K562 (cell line): ENCODE results near the gene UBE2S. TPM values are rescaled to one million over a fixed set of nuclear protein-coding genes. Genes with fewer than 3 reads are reported as not detected.
A peak's percentile ranks its signal among the peaks of the same experiment; 100 is the strongest.

Experiments
- ATAC-seq: fragments of 200-7000 bp; cut with Tn5 transposase; 3 replicates; pipeline ENCODE4 v1.9.1; 2020; ENCODE audit warnings: moderate library complexity
- BruUV-seq: library from RNA; stranded (reverse); fragments of 400-500 nt; replicated peaks from 2 replicates; lab custom pipeline; 2021; lab: Mats Ljungman, UMichigan
- CTCF ChIA-PET: fragments of 300-600 bp; formaldehyde crosslinking; extraction: SDS; loops from one replicate; lab custom pipeline; 2021; ENCODE audit warnings: low intra/inter-chr PET ratio; lab: Yijun Ruan, JAX
- POLR2A ChIA-PET: fragments of 300-600, 350-650 bp; sonication (Branson Sonifier 250); formaldehyde crosslinking; extraction: SDS; loops from one replicate; lab custom pipeline; 2021; ENCODE audit warnings: antibody characterized with exemption, inconsistent platforms; lab: Yijun Ruan, JAX
- DNase-seq, 4 experiments: peaks; one replicate each; pipeline versions ENCODE4 v3.0.0 to v3.0.0-alpha.2; 2011 to 2018; ENCODE audit warnings: low spot score in 3 of 4, mixed read lengths in 3 of 4; ENCODE audit errors: extremely low read depth in 1 of 4
- FAIRE-seq: peaks from 2 replicates; lab custom pipeline; 2011; peaks lifted over from hg19 to GRCh38; lab: Jason Lieb, UNC
- H2AFZ ChIP-seq: 2 replicates; pipeline ENCODE4 v1.6.0; 2011; ENCODE audit warnings: low read depth, low read length, control low read depth, inconsistent platforms
- H3K27ac ChIP-seq: fragments of 200-600 bp; 3 replicates; pipeline ENCODE4 v1.8.0; 2011; ENCODE audit warnings: low read depth, mild to moderate bottlenecking, control low read depth, inconsistent platforms, low read length, moderate library complexity, mixed read lengths; ENCODE audit errors: extremely low read depth
- H3K27me3 ChIP-seq, 2 experiments: fragments of 300-600 bp in 1 of 2; 2 replicates in 1 of 2; 3 replicates in 1 of 2; pipeline versions ENCODE4 v1.6.0 to v1.8.0; 2011; ENCODE audit warnings: inconsistent platforms in 2 of 2, low read length in 2 of 2, mild to moderate bottlenecking in 1 of 2, mixed read lengths in 1 of 2, moderate library complexity in 1 of 2; ENCODE audit not compliant: control insufficient read depth in 2 of 2, insufficient read depth in 2 of 2
- H3K36me3 ChIP-seq: fragments of 300-600 bp; 3 replicates; pipeline ENCODE4 v1.8.0; 2011; ENCODE audit warnings: mild to moderate bottlenecking, low read length, inconsistent platforms; ENCODE audit not compliant: control insufficient read depth, insufficient read depth
- H3K4me1 ChIP-seq, 2 experiments: fragments of 200-600 bp in 1 of 2; replicated peaks in 1 of 2; 2 replicates in 1 of 2; 3 replicates in 1 of 2; pipeline versions ENCODE4 v1.5.1 to v1.8.0; 2011; ENCODE audit warnings: inconsistent platforms in 2 of 2, low read length in 2 of 2, mild to moderate bottlenecking in 1 of 2, mixed read lengths in 1 of 2, moderate library complexity in 1 of 2; ENCODE audit not compliant: control insufficient read depth in 2 of 2, insufficient read depth in 2 of 2
- H3K4me2 ChIP-seq: 2 replicates; pipeline ENCODE4 v1.6.1; 2011; ENCODE audit warnings: low read length, control low read depth, inconsistent platforms, mixed read lengths; ENCODE audit not compliant: insufficient read depth
- H3K4me3 ChIP-seq: fragments of 200-600 bp; sonication (generic), shearing (Covaris generic); 2 replicates; pipeline ENCODE4 v1.5.1; 2016; ENCODE audit warnings: control low read depth, inconsistent platforms
- H3K79me2 ChIP-seq: fragments of 200-600 bp; 3 replicates; pipeline ENCODE4 v1.8.0; 2011; ENCODE audit warnings: low read length, inconsistent platforms; ENCODE audit not compliant: control insufficient read depth, insufficient read depth
- H3K9ac ChIP-seq, 2 experiments: 2 replicates each; pipeline versions ENCODE4 v1.6.0 to v1.6.1; 2011; ENCODE audit warnings: low read depth in 2 of 2, low read length in 2 of 2, control low read depth in 1 of 2, inconsistent platforms in 1 of 2, mild to moderate bottlenecking in 1 of 2, mixed read lengths in 1 of 2; ENCODE audit not compliant: insufficient read depth in 1 of 2
- H3K9me1 ChIP-seq: one replicate; pipeline ENCODE4 v1.6.0; 2011; ENCODE audit warnings: inconsistent platforms, mild to moderate bottlenecking, low read length, moderate library complexity; ENCODE audit not compliant: control insufficient read depth, insufficient read depth
- H3K9me3 ChIP-seq: replicated peaks from 2 replicates; pipeline ENCODE4 v1.5.1; 2011; ENCODE audit warnings: low read depth, low read length, inconsistent platforms; ENCODE audit not compliant: control insufficient read depth, insufficient read depth
- H4K20me1 ChIP-seq: replicated peaks from 2 replicates; pipeline ENCODE4 v1.6.1; 2011; ENCODE audit warnings: low read length, inconsistent platforms, mixed read lengths; ENCODE audit not compliant: control insufficient read depth, insufficient read depth
- CSDE1 ChIP-seq, 2 experiments: fragments of 450-650 bp; IDR thresholded peaks; 2 replicates each; pipeline ENCODE4 v1.6.1; 2016; ENCODE audit warnings: mild to moderate bottlenecking in 1 of 2
- DIDO1 ChIP-seq: fragments of 450-650 bp; IDR thresholded peaks from 2 replicates; pipeline ENCODE4 v1.6.1; 2016; ENCODE audit warnings: low read depth, missing biosample characterization, missing genetic modification characterization
- GTF2F1 ChIP-seq: IDR thresholded peaks from 2 replicates; pipeline ENCODE4 v1.6.1; 2011; ENCODE audit warnings: low read depth, low read length, improper control_type of control experiment
- LCOR ChIP-seq: sonication (generic); formaldehyde crosslinking; IDR thresholded peaks from 2 replicates; pipeline ENCODE4 v1.8.0; 2022; ENCODE audit warnings: mild to moderate bottlenecking, missing genetic modification reagents
- MXI1 ChIP-seq: IDR thresholded peaks from 2 replicates; pipeline ENCODE4 v1.6.1; 2011; ENCODE audit warnings: low read depth, mild to moderate bottlenecking, improper control_type of control experiment, low read length
- MYC ChIP-seq, 2 experiments: fragments of 250-450 bp in 1 of 2; sonication (Bioruptor Pico) in 1 of 2; IDR thresholded peaks; 2 replicates each; pipeline versions ENCODE4 v1.5.1 to v1.6.1; 2012 to 2021; ENCODE audit warnings: low read depth in 2 of 2, borderline replicate concordance in 1 of 2, improper control_type of control experiment in 1 of 2, low read length in 1 of 2, mild to moderate bottlenecking in 1 of 2, moderate library complexity in 1 of 2
- NFXL1 ChIP-seq: fragments of 450-650 bp; formaldehyde crosslinking; IDR thresholded peaks from 2 replicates; pipeline ENCODE4 v1.4.0; 2021; ENCODE audit warnings: mild to moderate bottlenecking
- OTX1 ChIP-seq: fragments of 450-650 bp; formaldehyde crosslinking; IDR thresholded peaks from 2 replicates; pipeline ENCODE4 v1.4.0; 2022; ENCODE audit warnings: mild to moderate bottlenecking
- PHB ChIP-seq: fragments of 250-450 bp; sonication (Bioruptor Pico); IDR thresholded peaks from 2 replicates; pipeline ENCODE4 v1.5.0; 2021
- PURB ChIP-seq: sonication (generic); formaldehyde crosslinking; IDR thresholded peaks from 2 replicates; pipeline ENCODE4 v1.9.0; 2021; ENCODE audit warnings: low read depth, mild to moderate bottlenecking, missing genetic modification reagents
- TRIM28 ChIP-seq: fragments of 450-650 bp; IDR thresholded peaks from 2 replicates; pipeline ENCODE4 v1.6.1; 2017
- XRCC4 ChIP-seq: IDR thresholded peaks from one replicate; pipeline ENCODE4 v1.6.1; 2011; ENCODE audit not compliant: insufficient read depth, insufficient read length; ENCODE audit errors: extremely low read depth
- WGBS: fragments of 100-300 bp; shearing (Covaris generic); methylation state at CpG from one replicate; pipeline ENCODE4 v1.1.6; 2016; ENCODE audit warnings: low coverage, mixed read lengths; ENCODE audit not compliant: insufficient coverage; ENCODE audit errors: missing lambda C conversion rate; 5-methylcytosine and 5-hydroxymethylcytosine counted together
- in situ Hi-C: fragments of 300-500 bp; cut with MboI; formaldehyde crosslinking; loops from 4 replicates; pipeline ENCODE4 v1.15.0; 2018; ENCODE audit warnings: inconsistent platforms, mixed read lengths
- intact Hi-C: fragments of 100-400 bp; cut with micrococcal nuclease; formaldehyde crosslinking; loops from 2 replicates; pipeline ENCODE4 v1.14.2; 2022
- polyA plus RNA-seq, 8 experiments: library from polyadenylated mRNA; depleted of rRNA in 4 of 8; stranded (reverse) in 5 of 8; unstranded in 3 of 8; fragments of >200 nt; fragmentation: Nextera tagmentation in 2 of 8; fragmentation: Illumina TruSeq in 1 of 8; extraction: Ambion mirVana in 2 of 8; extraction: Trizol in 1 of 8; gene quantifications; 2 replicates each; pipeline versions ENCODE4 v1.2.1 to v1.2.3, GENCODE V29; 2011 to 2014; ENCODE audit warnings: inconsistent platforms in 1 of 8, missing spikeins in 1 of 8
- total RNA-seq, 7 experiments: library from RNA; depleted of rRNA in 6 of 7; stranded (reverse); fragments of >200 nt in 6 of 7; fragmentation: Illumina TruSeq in 2 of 7; extraction: Trizol in 2 of 7; gene quantifications; 2 replicates each; pipeline versions ENCODE4 v1.2.1 to v1.2.3, GENCODE V29; 2011 to 2021; ENCODE audit warnings: low replicate concordance in 1 of 7
- TF ChIP-seq, protein P1 (sequence below): IDR thresholded peaks from 3 replicates; pipeline ENCODE4 v1.6.1; 2011; ENCODE audit warnings: borderline replicate concordance, mild to moderate bottlenecking; ENCODE audit not compliant: insufficient read length, insufficient read depth
- TF ChIP-seq, protein P2 (sequence below), 2 experiments: IDR thresholded peaks; 2 replicates each; pipeline ENCODE4 v1.6.1; 2012; ENCODE audit warnings: improper control_type of control experiment in 2 of 2, low read depth in 2 of 2, low read length in 2 of 2, borderline replicate concordance in 1 of 2
- TF ChIP-seq, protein P3 (sequence below): fragments of 250-450 bp; sonication (Bioruptor Pico); IDR thresholded peaks from 2 replicates; pipeline ENCODE4 v1.8.0; 2021; ENCODE audit warnings: moderate library complexity, mild to moderate bottlenecking, inconsistent platforms

Gene UBE2S
- total and polyA plus RNA-seq, 9 of the 15 experiments (the other 6 are each of a cell fraction or from before 2014, with no cell fraction given) = 1.5 to 1,305 (median 157) TPM

DNA sequence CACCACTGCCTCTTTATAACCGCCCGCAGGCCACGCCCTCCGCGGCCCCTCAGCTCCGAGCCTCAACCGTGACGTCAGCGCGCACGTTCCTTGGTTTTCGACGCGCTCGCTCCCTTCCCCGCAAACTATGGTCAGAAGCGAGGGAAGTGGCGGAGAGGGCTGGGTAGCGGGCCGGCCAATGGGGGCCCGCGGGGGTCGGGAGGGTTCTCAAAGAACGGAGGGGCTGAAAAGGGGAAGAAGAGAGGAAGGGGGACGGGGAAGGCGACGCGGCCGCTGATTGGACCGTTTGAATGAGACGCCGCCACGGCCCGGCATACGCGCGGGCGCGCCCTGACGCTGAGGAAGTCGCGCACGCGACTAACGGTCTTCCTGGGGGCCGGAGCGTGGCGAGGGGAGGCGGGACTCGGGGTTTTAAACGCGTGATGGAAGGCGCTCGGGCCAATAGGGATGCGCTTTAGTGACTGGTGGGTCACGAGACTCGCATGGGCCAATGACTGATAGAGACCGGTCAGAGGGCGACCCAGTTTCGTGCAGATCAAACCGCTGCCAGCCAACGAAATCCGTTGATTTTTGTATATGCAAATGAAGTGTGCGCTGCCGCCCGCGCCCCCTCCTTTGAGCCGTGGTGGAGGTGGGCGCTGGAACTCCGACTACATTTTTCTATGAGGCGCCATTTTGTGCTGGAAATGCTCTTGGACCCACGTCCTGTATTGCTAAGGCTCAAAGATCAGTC lies 378 bp upstream of the UBE2S start:
- H2AFZ ChIP-seq = peak overlapping the region; percentile 98
- intact Hi-C loops (no loop called here), in situ Hi-C loops (no loop called here)
- no peaks in the 10 kb centered on the region for H3K27me3 ChIP-seq
- peak; percentile 99 for FAIRE-seq
- ChIA-PET CTCF (no interaction called here), POLR2A (interaction anchor here (0.6 to 6.6 kb wide), 49 partner anchors 10 to 390 kb away, joined by 3 to 195 read pairs (median 4); partner anchors contain the start of genes DNAAF3, ISOC2, PPP1R12C and PPP6R1)
- peaks cover 18% of the 10 kb centered on the region for H3K9me3 ChIP-seq
- DNase-seq = peak; percentile 97 to 100 (median 98)
- H3K9ac ChIP-seq = peak overlapping the region; percentile 95 to 99
- peaks cover 22% of the 10 kb centered on the region for H4K20me1 ChIP-seq
- peaks cover 6% of the 10 kb centered on the region for H3K9me1 ChIP-seq
- BruUV-seq = no TSS peak
- WGBS = under 1% methylated on average over 65 of the region's 72 CpGs
- peaks cover 37% of the 10 kb centered on the region for H3K36me3 ChIP-seq
- peaks cover 42% of the 10 kb centered on the region for H3K79me2 ChIP-seq
- H3K27ac ChIP-seq = peak overlapping the region; percentile 100
- H3K4me1 ChIP-seq = peaks cover 19 to 38% of the 10 kb centered on the region in 2 experiments
- peak overlapping the region; percentile 96 for H3K4me2 ChIP-seq
- peak; percentile 97 for ATAC-seq
- H3K4me3 ChIP-seq = peak overlapping the region; percentile 98
- TF ChIP-seq DIDO1 (tag) (peak; percentile 53; the same call in 1 of the 2 replicates), XRCC4 (no peak), LCOR (CRISPR knock-in tag) (peak; percentile 98), PURB (no peak), OTX1 (CRISPR knock-in tag) (peak; percentile 90; the same call in 1 of the 2 replicates), CSDE1 (IDR thresholded peaks at IDR 0.05) (peak in 1 of 2 experiments; percentile 63; a peak in 1 of 4 replicates), MYC (IDR thresholded peaks at IDR 0.05; ENCODE audit: low read depth, low read length) (peak; percentile 99), MYC (CRISPR knock-in tag; IDR thresholded peaks at IDR 0.05; ENCODE audit: borderline replicate concordance, low read depth) (peak; percentile 67; the same call in 1 of the 2 replicates), MXI1 (no peak; the same call in 1 of the 2 replicates), GTF2F1 (no peak; the same call in 1 of the 2 replicates), TRIM28 (no peak), NFXL1 (CRISPR knock-in tag) (0 out of 2 replicates have a peak, but pooled peaks have one; percentile 39), PHB (CRISPR knock-in tag) (no peak)
- TF ChIP-seq, protein P1, sequence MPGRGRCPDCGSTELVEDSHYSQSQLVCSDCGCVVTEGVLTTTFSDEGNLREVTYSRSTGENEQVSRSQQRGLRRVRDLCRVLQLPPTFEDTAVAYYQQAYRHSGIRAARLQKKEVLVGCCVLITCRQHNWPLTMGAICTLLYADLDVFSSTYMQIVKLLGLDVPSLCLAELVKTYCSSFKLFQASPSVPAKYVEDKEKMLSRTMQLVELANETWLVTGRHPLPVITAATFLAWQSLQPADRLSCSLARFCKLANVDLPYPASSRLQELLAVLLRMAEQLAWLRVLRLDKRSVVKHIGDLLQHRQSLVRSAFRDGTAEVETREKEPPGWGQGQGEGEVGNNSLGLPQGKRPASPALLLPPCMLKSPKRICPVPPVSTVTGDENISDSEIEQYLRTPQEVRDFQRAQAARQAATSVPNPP = no peak
- TF ChIP-seq, protein P2, sequence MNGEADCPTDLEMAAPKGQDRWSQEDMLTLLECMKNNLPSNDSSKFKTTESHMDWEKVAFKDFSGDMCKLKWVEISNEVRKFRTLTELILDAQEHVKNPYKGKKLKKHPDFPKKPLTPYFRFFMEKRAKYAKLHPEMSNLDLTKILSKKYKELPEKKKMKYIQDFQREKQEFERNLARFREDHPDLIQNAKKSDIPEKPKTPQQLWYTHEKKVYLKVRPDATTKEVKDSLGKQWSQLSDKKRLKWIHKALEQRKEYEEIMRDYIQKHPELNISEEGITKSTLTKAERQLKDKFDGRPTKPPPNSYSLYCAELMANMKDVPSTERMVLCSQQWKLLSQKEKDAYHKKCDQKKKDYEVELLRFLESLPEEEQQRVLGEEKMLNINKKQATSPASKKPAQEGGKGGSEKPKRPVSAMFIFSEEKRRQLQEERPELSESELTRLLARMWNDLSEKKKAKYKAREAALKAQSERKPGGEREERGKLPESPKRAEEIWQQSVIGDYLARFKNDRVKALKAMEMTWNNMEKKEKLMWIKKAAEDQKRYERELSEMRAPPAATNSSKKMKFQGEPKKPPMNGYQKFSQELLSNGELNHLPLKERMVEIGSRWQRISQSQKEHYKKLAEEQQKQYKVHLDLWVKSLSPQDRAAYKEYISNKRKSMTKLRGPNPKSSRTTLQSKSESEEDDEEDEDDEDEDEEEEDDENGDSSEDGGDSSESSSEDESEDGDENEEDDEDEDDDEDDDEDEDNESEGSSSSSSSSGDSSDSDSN (IDR thresholded peaks at IDR 0.05; ENCODE audit: borderline replicate concordance in 1 of 2, low read depth in 2 of 2, low read length in 2 of 2) = no peak
- TF ChIP-seq, protein P3, sequence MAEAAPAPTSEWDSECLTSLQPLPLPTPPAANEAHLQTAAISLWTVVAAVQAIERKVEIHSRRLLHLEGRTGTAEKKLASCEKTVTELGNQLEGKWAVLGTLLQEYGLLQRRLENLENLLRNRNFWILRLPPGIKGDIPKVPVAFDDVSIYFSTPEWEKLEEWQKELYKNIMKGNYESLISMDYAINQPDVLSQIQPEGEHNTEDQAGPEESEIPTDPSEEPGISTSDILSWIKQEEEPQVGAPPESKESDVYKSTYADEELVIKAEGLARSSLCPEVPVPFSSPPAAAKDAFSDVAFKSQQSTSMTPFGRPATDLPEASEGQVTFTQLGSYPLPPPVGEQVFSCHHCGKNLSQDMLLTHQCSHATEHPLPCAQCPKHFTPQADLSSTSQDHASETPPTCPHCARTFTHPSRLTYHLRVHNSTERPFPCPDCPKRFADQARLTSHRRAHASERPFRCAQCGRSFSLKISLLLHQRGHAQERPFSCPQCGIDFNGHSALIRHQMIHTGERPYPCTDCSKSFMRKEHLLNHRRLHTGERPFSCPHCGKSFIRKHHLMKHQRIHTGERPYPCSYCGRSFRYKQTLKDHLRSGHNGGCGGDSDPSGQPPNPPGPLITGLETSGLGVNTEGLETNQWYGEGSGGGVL (CRISPR knock-in tag) = no peak
